K562 (cell line): ENCODE data around the gene SEMA6B. TPM values are rescaled to one million over a fixed set of nuclear protein-coding genes. Genes with fewer than 3 reads are reported as not detected.

Source experiments
- ATAC-seq: fragments of 200-7000 bp; cut with Tn5 transposase; 3 replicates; pipeline ENCODE4 v1.9.1; 2020; ENCODE audit warnings: moderate library complexity
- BruUV-seq: library from RNA; stranded (reverse); fragments of 400-500 nt; replicated peaks from 2 replicates; lab custom pipeline; 2021; lab: Mats Ljungman, UMichigan
- CTCF ChIA-PET: fragments of 300-600 bp; formaldehyde crosslinking; extraction: SDS; loops from one replicate; lab custom pipeline; 2021; ENCODE audit warnings: low intra/inter-chr PET ratio; lab: Yijun Ruan, JAX
- POLR2A ChIA-PET: fragments of 300-600, 350-650 bp; sonication (Branson Sonifier 250); formaldehyde crosslinking; extraction: SDS; loops from one replicate; lab custom pipeline; 2021; ENCODE audit warnings: antibody characterized with exemption, inconsistent platforms; lab: Yijun Ruan, JAX
- DNase-seq, 4 experiments: peaks; one replicate each; pipeline versions ENCODE4 v3.0.0 to v3.0.0-alpha.2; 2011 to 2018; ENCODE audit warnings: low spot score in 3 of 4, mixed read lengths in 3 of 4; ENCODE audit errors: extremely low read depth in 1 of 4
- FAIRE-seq: peaks from 2 replicates; lab custom pipeline; 2011; peaks lifted over from hg19 to GRCh38; lab: Jason Lieb, UNC
- H2AFZ ChIP-seq: 2 replicates; pipeline ENCODE4 v1.6.0; 2011; ENCODE audit warnings: low read depth, low read length, control low read depth, inconsistent platforms
- H3K27ac ChIP-seq: fragments of 200-600 bp; 3 replicates; pipeline ENCODE4 v1.8.0; 2011; ENCODE audit warnings: low read depth, mild to moderate bottlenecking, control low read depth, inconsistent platforms, low read length, moderate library complexity, mixed read lengths; ENCODE audit errors: extremely low read depth
- H3K27me3 ChIP-seq, 2 experiments: fragments of 300-600 bp in 1 of 2; 2 replicates in 1 of 2; 3 replicates in 1 of 2; pipeline versions ENCODE4 v1.6.0 to v1.8.0; 2011; ENCODE audit warnings: inconsistent platforms in 2 of 2, low read length in 2 of 2, mild to moderate bottlenecking in 1 of 2, mixed read lengths in 1 of 2, moderate library complexity in 1 of 2; ENCODE audit not compliant: control insufficient read depth in 2 of 2, insufficient read depth in 2 of 2
- H3K36me3 ChIP-seq: fragments of 300-600 bp; 3 replicates; pipeline ENCODE4 v1.8.0; 2011; ENCODE audit warnings: mild to moderate bottlenecking, low read length, inconsistent platforms; ENCODE audit not compliant: control insufficient read depth, insufficient read depth
- H3K4me1 ChIP-seq, 2 experiments: fragments of 200-600 bp in 1 of 2; replicated peaks in 1 of 2; 2 replicates in 1 of 2; 3 replicates in 1 of 2; pipeline versions ENCODE4 v1.5.1 to v1.8.0; 2011; ENCODE audit warnings: inconsistent platforms in 2 of 2, low read length in 2 of 2, mild to moderate bottlenecking in 1 of 2, mixed read lengths in 1 of 2, moderate library complexity in 1 of 2; ENCODE audit not compliant: control insufficient read depth in 2 of 2, insufficient read depth in 2 of 2
- H3K4me2 ChIP-seq: 2 replicates; pipeline ENCODE4 v1.6.1; 2011; ENCODE audit warnings: low read length, control low read depth, inconsistent platforms, mixed read lengths; ENCODE audit not compliant: insufficient read depth
- H3K4me3 ChIP-seq: fragments of 200-600 bp; sonication (generic), shearing (Covaris generic); 2 replicates; pipeline ENCODE4 v1.5.1; 2016; ENCODE audit warnings: control low read depth, inconsistent platforms
- H3K79me2 ChIP-seq: fragments of 200-600 bp; 3 replicates; pipeline ENCODE4 v1.8.0; 2011; ENCODE audit warnings: low read length, inconsistent platforms; ENCODE audit not compliant: control insufficient read depth, insufficient read depth
- H3K9ac ChIP-seq, 2 experiments: 2 replicates each; pipeline versions ENCODE4 v1.6.0 to v1.6.1; 2011; ENCODE audit warnings: low read depth in 2 of 2, low read length in 2 of 2, control low read depth in 1 of 2, inconsistent platforms in 1 of 2, mild to moderate bottlenecking in 1 of 2, mixed read lengths in 1 of 2; ENCODE audit not compliant: insufficient read depth in 1 of 2
- H3K9me1 ChIP-seq: one replicate; pipeline ENCODE4 v1.6.0; 2011; ENCODE audit warnings: inconsistent platforms, mild to moderate bottlenecking, low read length, moderate library complexity; ENCODE audit not compliant: control insufficient read depth, insufficient read depth
- H3K9me3 ChIP-seq: replicated peaks from 2 replicates; pipeline ENCODE4 v1.5.1; 2011; ENCODE audit warnings: low read depth, low read length, inconsistent platforms; ENCODE audit not compliant: control insufficient read depth, insufficient read depth
- H4K20me1 ChIP-seq: replicated peaks from 2 replicates; pipeline ENCODE4 v1.6.1; 2011; ENCODE audit warnings: low read length, inconsistent platforms, mixed read lengths; ENCODE audit not compliant: control insufficient read depth, insufficient read depth
- CTCF ChIP-seq, 3 experiments: IDR thresholded peaks in 2 of 3; conservative IDR thresholded peaks in 1 of 3; 2 replicates each; pipeline ENCODE4 v1.5.1; 2011 to 2012; ENCODE audit warnings: low read length in 3 of 3, mild to moderate bottlenecking in 3 of 3, control low read depth in 2 of 3, improper control_type of control experiment in 1 of 3, inconsistent platforms in 1 of 3, low read depth in 1 of 3, mixed read lengths in 1 of 3, moderate library complexity in 1 of 3; ENCODE audit not compliant: insufficient read depth in 2 of 3
- MYNN ChIP-seq, 2 experiments: sonication (generic); formaldehyde crosslinking in 1 of 2; IDR thresholded peaks; 2 replicates each; pipeline versions ENCODE4 v1.5.0 to v1.6.1; 2016 to 2020; ENCODE audit warnings: antibody characterized with exemption in 1 of 2, missing genetic modification reagents in 1 of 2
- PHB ChIP-seq: fragments of 250-450 bp; sonication (Bioruptor Pico); IDR thresholded peaks from 2 replicates; pipeline ENCODE4 v1.5.0; 2021
- RBFOX2 ChIP-seq: fragments of 200-400 bp; formaldehyde crosslinking; IDR thresholded peaks from 2 replicates; pipeline ENCODE4 v1.6.1; 2017; ENCODE audit warnings: low read depth, mild to moderate bottlenecking, low read length, moderate library complexity
- WGBS: fragments of 100-300 bp; shearing (Covaris generic); methylation state at CpG from one replicate; pipeline ENCODE4 v1.1.6; 2016; ENCODE audit warnings: low coverage, mixed read lengths; ENCODE audit not compliant: insufficient coverage; ENCODE audit errors: missing lambda C conversion rate; 5-methylcytosine and 5-hydroxymethylcytosine counted together
- in situ Hi-C: fragments of 300-500 bp; cut with MboI; formaldehyde crosslinking; loops from 4 replicates; pipeline ENCODE4 v1.15.0; 2018; ENCODE audit warnings: inconsistent platforms, mixed read lengths
- intact Hi-C: fragments of 100-400 bp; cut with micrococcal nuclease; formaldehyde crosslinking; loops from 2 replicates; pipeline ENCODE4 v1.14.2; 2022
- polyA plus RNA-seq, 8 experiments: library from polyadenylated mRNA; depleted of rRNA in 4 of 8; stranded (reverse) in 5 of 8; unstranded in 3 of 8; fragments of >200 nt; fragmentation: Nextera tagmentation in 2 of 8; fragmentation: Illumina TruSeq in 1 of 8; extraction: Ambion mirVana in 2 of 8; extraction: Trizol in 1 of 8; gene quantifications; 2 replicates each; pipeline versions ENCODE4 v1.2.1 to v1.2.3, GENCODE V29; 2011 to 2014; ENCODE audit warnings: inconsistent platforms in 1 of 8, missing spikeins in 1 of 8
- total RNA-seq, 7 experiments: library from RNA; depleted of rRNA in 6 of 7; stranded (reverse); fragments of >200 nt in 6 of 7; fragmentation: Illumina TruSeq in 2 of 7; extraction: Trizol in 2 of 7; gene quantifications; 2 replicates each; pipeline versions ENCODE4 v1.2.1 to v1.2.3, GENCODE V29; 2011 to 2021; ENCODE audit warnings: low replicate concordance in 1 of 7
- TF ChIP-seq, protein P1 (sequence below): sonication (generic); formaldehyde crosslinking; IDR thresholded peaks from 2 replicates; pipeline ENCODE4 v1.8.1; 2023; ENCODE audit warnings: mild to moderate bottlenecking, missing genetic modification reagents, moderate library complexity

The SEMA6B gene
- total and polyA plus RNA-seq, 9 of the 15 experiments (the other 6 are each of a cell fraction or from before 2014, with no cell fraction given) = 0.65 to 4.6 (median 2.5) TPM; not detected in 2

GRCh38 chr19:4495471-4495870 lies 64.0 kb downstream of the SEMA6B start:
- H3K9me1 ChIP-seq = no peaks in the 10 kb centered on the region
- H3K27me3 ChIP-seq = no peaks in the 10 kb centered on the region
- DNase-seq (no peak), FAIRE-seq (no peak), ATAC-seq (peak; percentile 64)
- no peaks in the 10 kb centered on the region for H4K20me1 ChIP-seq
- H3K4me1 ChIP-seq = peaks cover 0 to 9% of the 10 kb centered on the region in 2 experiments; a peak in 1 of 5 replicates
- CTCF ChIA-PET = no interaction called here
- TF ChIP-seq MYNN (IDR thresholded peaks at IDR 0.05) (no peak), MYNN (CRISPR knock-in tag; IDR thresholded peaks at IDR 0.05) (no peak), CTCF (IDR thresholded peaks at IDR 0.05 in 2 of 3, conservative IDR thresholded peaks at IDR 0.05 in 1 of 3; ENCODE audit: insufficient read depth in 2 of 3, low read depth in 1 of 3, low read length in 3 of 3) (peak; percentile 16 to 21 (median 20); a peak in 1 of 6 replicates), RBFOX2 (0 out of 2 replicates have a peak, but pooled peaks have one; percentile 18), PHB (CRISPR knock-in tag) (no peak)
- TF ChIP-seq, protein P1, sequence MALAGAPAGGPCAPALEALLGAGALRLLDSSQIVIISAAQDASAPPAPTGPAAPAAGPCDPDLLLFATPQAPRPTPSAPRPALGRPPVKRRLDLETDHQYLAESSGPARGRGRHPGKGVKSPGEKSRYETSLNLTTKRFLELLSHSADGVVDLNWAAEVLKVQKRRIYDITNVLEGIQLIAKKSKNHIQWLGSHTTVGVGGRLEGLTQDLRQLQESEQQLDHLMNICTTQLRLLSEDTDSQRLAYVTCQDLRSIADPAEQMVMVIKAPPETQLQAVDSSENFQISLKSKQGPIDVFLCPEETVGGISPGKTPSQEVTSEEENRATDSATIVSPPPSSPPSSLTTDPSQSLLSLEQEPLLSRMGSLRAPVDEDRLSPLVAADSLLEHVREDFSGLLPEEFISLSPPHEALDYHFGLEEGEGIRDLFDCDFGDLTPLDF = no peak
- peak overlapping the region in 1 of 2 experiments; percentile 58; a peak in 2 of 4 replicates for H3K9ac ChIP-seq
- peaks cover 63% of the 10 kb centered on the region for H3K36me3 ChIP-seq
- H3K79me2 ChIP-seq = no peaks in the 10 kb centered on the region
- POLR2A ChIA-PET = no interaction called here
- no peak overlapping the region for H2AFZ ChIP-seq
- in situ Hi-C loops (no loop called here), intact Hi-C loops (no loop called here)
- WGBS = 77% methylated on average over 7 of the region's 12 CpGs
- H3K4me3 ChIP-seq = no peak overlapping the region
- BruUV-seq = no TSS peak
- H3K4me2 ChIP-seq = no peak overlapping the region
- H3K9me3 ChIP-seq = peaks cover 3% of the 10 kb centered on the region; the same call in 1 of the 2 replicates
- no peak overlapping the region for H3K27ac ChIP-seq
